ENCODE results near the gene ATP8A2.

- TF ChIP-seq, protein P1, sequence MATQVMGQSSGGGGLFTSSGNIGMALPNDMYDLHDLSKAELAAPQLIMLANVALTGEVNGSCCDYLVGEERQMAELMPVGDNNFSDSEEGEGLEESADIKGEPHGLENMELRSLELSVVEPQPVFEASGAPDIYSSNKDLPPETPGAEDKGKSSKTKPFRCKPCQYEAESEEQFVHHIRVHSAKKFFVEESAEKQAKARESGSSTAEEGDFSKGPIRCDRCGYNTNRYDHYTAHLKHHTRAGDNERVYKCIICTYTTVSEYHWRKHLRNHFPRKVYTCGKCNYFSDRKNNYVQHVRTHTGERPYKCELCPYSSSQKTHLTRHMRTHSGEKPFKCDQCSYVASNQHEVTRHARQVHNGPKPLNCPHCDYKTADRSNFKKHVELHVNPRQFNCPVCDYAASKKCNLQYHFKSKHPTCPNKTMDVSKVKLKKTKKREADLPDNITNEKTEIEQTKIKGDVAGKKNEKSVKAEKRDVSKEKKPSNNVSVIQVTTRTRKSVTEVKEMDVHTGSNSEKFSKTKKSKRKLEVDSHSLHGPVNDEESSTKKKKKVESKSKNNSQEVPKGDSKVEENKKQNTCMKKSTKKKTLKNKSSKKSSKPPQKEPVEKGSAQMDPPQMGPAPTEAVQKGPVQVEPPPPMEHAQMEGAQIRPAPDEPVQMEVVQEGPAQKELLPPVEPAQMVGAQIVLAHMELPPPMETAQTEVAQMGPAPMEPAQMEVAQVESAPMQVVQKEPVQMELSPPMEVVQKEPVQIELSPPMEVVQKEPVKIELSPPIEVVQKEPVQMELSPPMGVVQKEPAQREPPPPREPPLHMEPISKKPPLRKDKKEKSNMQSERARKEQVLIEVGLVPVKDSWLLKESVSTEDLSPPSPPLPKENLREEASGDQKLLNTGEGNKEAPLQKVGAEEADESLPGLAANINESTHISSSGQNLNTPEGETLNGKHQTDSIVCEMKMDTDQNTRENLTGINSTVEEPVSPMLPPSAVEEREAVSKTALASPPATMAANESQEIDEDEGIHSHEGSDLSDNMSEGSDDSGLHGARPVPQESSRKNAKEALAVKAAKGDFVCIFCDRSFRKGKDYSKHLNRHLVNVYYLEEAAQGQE (IDR thresholded peaks at IDR 0.05; ENCODE audit: insufficient read depth in 1 of 2, low read depth in 2 of 2, low read length in 2 of 2), result no peak
- TF ChIP-seq SIN3A (IDR thresholded peaks at IDR 0.05; ENCODE audit: borderline replicate concordance, insufficient read depth, low read length), result no peak
- TF ChIP-seq TAF1 (IDR thresholded peaks at IDR 0.05; ENCODE audit: borderline replicate concordance, insufficient read depth, low read length), result no peak
Measured at GRCh38 chr13:25934127-25934526, 562.4 kb downstream of the ATP8A2 start.

Data from PFSK-1 (cell line).